Lung (tissue), 12 donors: ENCODE results near the gene RCSD1. TPM values are rescaled to one million over a fixed set of nuclear protein-coding genes. Genes with fewer than 3 reads are reported as not detected.

Experiments
- ATAC-seq: fragments of 200-7000 bp; cut with Tn5 transposase; one replicate; pipeline ENCODE4 v1.9.1; 2020; ENCODE audit warnings: moderate number of reproducible peaks; ENCODE audit not compliant: insufficient read depth, low FRiP score
- DNase-seq, 3 donors: peaks; one replicate each; pipeline ENCODE4 v3.0.0-alpha.2; 2013 to 2017
- H3K27ac ChIP-seq, 2 donors: one replicate each; pipeline ENCODE4 v1.5.1; 2013; ENCODE audit warnings: mild to moderate bottlenecking in 2 of 2, moderate library complexity in 2 of 2, control low read depth in 1 of 2, inconsistent platforms in 1 of 2, low read depth in 1 of 2, low read length in 1 of 2
- H3K27me3 ChIP-seq, 3 donors: one replicate each; pipeline ENCODE4 v1.5.1; 2013; ENCODE audit warnings: low read length in 2 of 3; ENCODE audit not compliant: control insufficient read depth in 3 of 3, insufficient read depth in 3 of 3
- H3K36me3 ChIP-seq, 4 donors: one replicate each; pipeline ENCODE4 v1.5.1; 2013; ENCODE audit warnings: low read length in 4 of 4, mild to moderate bottlenecking in 1 of 4, moderate library complexity in 1 of 4; ENCODE audit not compliant: control insufficient read depth in 4 of 4, insufficient read depth in 4 of 4
- H3K4me1 ChIP-seq, 5 donors: one replicate each; pipeline ENCODE4 v1.5.1; 2013; ENCODE audit warnings: low read length in 5 of 5, mild to moderate bottlenecking in 2 of 5, moderate library complexity in 1 of 5; ENCODE audit not compliant: control insufficient read depth in 5 of 5, insufficient read depth in 5 of 5
- H3K4me3 ChIP-seq: one replicate; pipeline ENCODE4 v1.5.1; 2013; ENCODE audit warnings: mild to moderate bottlenecking, control low read depth, moderate library complexity
- H3K9ac ChIP-seq, 2 donors: one replicate each; pipeline ENCODE4 v1.5.1; 2013; ENCODE audit warnings: low read length in 2 of 2, control low read depth in 1 of 2; ENCODE audit not compliant: insufficient read depth in 1 of 2
- H3K9me3 ChIP-seq, 4 donors: one replicate each; pipeline ENCODE4 v1.5.1; 2013; ENCODE audit warnings: low read length in 3 of 4, mild to moderate bottlenecking in 1 of 4, moderate library complexity in 1 of 4; ENCODE audit not compliant: control insufficient read depth in 4 of 4, insufficient read depth in 3 of 4
- CTCF ChIP-seq: IDR thresholded peaks from 2 replicates; pipeline ENCODE4 v1.5.1; 2012; ENCODE audit warnings: mild to moderate bottlenecking; ENCODE audit errors: control extremely low read depth, extremely low read depth
- WGBS, 2 donors: extraction: QIAGEN DNeasy Blood & Tissue Kit; methylation state at CpG; one replicate each; pipeline ENCODE4 v1.1.7; 2013; 5-methylcytosine and 5-hydroxymethylcytosine counted together
- polyA plus RNA-seq, 2 donors: library from polyadenylated mRNA; stranded (reverse); fragments of 200-250 nt; gene quantifications; one replicate each; pipeline ENCODE4 v1.2.1, GENCODE V29; 2013
- total RNA-seq, 2 donors: library from RNA; depleted of rRNA in 1 of 2; stranded (reverse); fragments of >200 nt in 1 of 2; gene quantifications; one replicate each; pipeline ENCODE4 v1.2.1, GENCODE V29; 2014 to 2021
- donor health status: control.
- donor health status: control.
- donor health status: Bipolar disorder and iron deficiency.
- donor health status: healthy.
- donor health status: DM: yes; HTN: yes; CAD: no.

RCSD1 gene
- total and polyA plus RNA-seq, 4 donors, result 7.6 to 29.4 (median 23.8) TPM

- Histone ChIP-seq H3K9ac (no peak overlapping the region), H3K9me3 (no peaks in the 10 kb centered on the region), H3K36me3 (no peaks in the 10 kb centered on the region), H3K4me3 (no peak overlapping the region), H3K4me1 (peaks cover 0 to 12% (median 0%) of the 10 kb centered on the region in 5 donors), H3K27me3 (no peaks in the 10 kb centered on the region), H3K27ac (no peak overlapping the region)
- no peak for ATAC-seq
- WGBS, 2 donors, result 85 to 92% methylated on average over 5 of the region's 5 CpGs
- no peak for TF ChIP-seq CTCF
- DNase-seq, result no peak
Measured at GRCh38 chr1:167746013-167746672, 116.1 kb downstream of the RCSD1 start.

GRCh38 chr1:167746988-167747655, 117.1 kb downstream of the RCSD1 start:
- 71 to 90% methylated on average over 7 of the region's 7 CpGs for WGBS, 2 donors

GRCh38 chr1:167747988-167748387, 118.0 kb downstream of the RCSD1 start:
- peaks cover 0 to 12% (median 3%) of the 10 kb centered on the region in 5 donors for H3K4me1 ChIP-seq
- no peak for ATAC-seq

More at GRCh38 chr1:167746988-167747655, 117.1 kb downstream of the RCSD1 start:
- H3K27ac ChIP-seq, result no peak overlapping the region
- H3K9ac ChIP-seq, result no peak overlapping the region
- H3K36me3 ChIP-seq, result no peaks in the 10 kb centered on the region
- H3K4me1 ChIP-seq, result peaks cover 0 to 12% (median under 1%) of the 10 kb centered on the region in 5 donors
- no peak overlapping the region for H3K4me3 ChIP-seq
- ATAC-seq (no peak), DNase-seq (no peak)
- H3K9me3 ChIP-seq, result no peaks in the 10 kb centered on the region
- TF ChIP-seq CTCF, result no peak
- no peaks in the 10 kb centered on the region for H3K27me3 ChIP-seq

More at GRCh38 chr1:167747988-167748387, 118.0 kb downstream of the RCSD1 start:
- H3K27ac ChIP-seq, result no peak overlapping the region
- 97 to 99% methylated on average over 1 of the region's 1 CpG for WGBS, 2 donors
- H3K9me3 ChIP-seq, result no peaks in the 10 kb centered on the region
- DNase-seq, result no peak
- no peaks in the 10 kb centered on the region for H3K27me3 ChIP-seq
- no peak overlapping the region for H3K4me3 ChIP-seq
- TF ChIP-seq CTCF, result no peak
- no peak overlapping the region for H3K9ac ChIP-seq
- H3K36me3 ChIP-seq, result no peaks in the 10 kb centered on the region
